KG1 (cell line): ENCODE measurements around the gene RPL3.
"Not testable (repeated sequence)": the region's sequence is repeated elsewhere in the genome, so short reads cannot be mapped to it uniquely, and the experiment has no call there.

Experiments
- DNase-seq: peaks from one replicate; lab custom pipeline; 2025; lab: John Stamatoyannopoulos, UW

RPL3 gene

GRCh38 chr22:39351689-39352214 is 32.3 kb upstream of the RPL3 start:
- DNase-seq = no peak

GRCh38 chr22:39350757-39351688 is 31.6 kb upstream of the RPL3 start:
- DNase-seq = no peak

DNA sequence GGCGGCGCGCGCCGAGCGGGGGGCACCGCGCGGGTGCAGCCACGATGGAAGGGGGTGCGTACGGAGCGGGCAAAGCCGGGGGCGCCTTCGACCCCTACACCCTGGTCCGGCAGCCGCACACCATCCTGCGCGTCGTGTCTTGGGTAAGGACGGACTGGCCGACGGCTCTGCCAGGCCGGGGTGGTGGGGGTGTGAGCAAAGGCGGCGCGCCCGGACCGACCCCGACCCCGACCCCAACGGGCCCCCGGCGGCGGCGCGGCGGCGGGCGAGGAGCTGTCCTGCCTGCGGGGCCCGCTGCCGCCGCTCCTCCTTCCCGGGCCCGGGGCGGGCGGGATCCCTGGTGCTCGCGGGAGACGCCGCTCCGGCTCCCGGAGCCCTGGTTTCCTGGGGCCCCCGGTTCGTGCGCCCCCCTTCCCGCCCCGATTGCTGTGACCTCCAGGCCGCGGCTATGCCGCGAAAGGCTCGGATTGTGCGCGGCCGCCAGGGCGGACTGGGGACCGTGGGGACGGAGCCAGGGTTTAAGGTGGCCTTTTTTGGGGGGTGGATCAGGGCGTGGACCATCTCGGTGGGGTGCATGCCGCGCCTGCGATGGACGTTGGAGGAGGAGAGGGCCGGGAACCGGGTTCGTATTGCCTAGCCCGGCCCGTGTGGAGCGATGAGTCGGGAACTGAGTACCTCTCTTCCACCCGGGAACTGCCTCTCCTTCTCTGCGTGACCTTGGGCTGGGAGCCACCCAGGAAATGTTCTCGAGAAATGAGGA is 30.7 kb upstream of the RPL3 start, which contains the start of gene SYNGR1:
TSS of gene SYNGR1 (plus strand) at position 25 of the 760 bp plus-strand sequence. CDS start at position 45, 20 bp downstream.
- no peak for DNase-seq

GRCh38 chr22:39349506-39349966 is 30.1 kb upstream of the RPL3 start:
- DNase-seq = no peak

DNA sequence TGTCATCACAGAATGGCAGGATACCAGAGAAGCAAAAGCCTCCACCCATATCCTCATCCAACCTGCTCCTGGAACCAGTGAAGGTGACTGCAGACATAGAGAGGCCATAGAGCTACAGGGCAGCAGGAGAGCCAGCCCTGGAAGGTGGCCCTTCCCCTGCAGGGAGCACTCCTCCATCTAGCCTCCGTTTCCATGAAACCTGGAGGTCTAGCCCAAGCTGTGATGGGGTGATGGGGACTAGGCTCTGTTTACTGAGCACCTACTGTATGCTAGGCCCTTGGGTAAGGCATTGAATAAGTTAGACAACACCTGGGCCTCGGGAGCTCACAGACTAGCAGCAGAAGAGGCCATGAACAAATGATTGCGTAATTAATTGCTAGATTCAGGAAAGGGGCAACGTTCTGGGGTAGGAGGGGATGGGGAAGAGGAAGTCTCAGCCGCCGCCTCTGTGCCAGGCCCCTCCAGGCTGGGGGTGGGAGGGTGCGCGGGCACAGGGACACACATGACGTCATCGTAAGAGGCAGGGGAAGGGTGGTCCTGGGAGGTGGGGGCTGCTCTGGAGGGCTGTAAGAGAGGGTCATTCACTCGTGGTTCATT is 29.6 kb upstream of the RPL3 start:
- DNase-seq = no peak

DNA sequence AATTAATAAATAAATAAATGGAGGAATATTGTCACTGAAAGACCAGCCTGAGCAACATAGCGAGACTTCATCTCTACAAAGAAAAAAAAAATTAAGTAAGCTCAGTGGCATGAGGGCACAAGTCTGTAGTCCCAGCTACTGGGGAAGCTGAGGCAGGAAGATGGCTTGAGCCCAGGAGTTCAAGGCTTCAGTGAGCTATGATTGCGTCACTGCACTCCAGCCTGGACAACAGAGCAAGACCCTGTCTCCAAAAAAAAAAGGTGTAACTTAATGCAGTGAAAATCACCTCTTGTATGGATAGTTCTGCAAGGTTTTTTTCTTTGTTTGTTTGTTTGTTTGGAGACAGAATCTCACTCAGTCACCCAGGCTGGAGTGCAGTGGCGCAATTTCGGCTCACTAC is 25.8 kb upstream of the RPL3 start:
- no peak for DNase-seq

GRCh38 chr22:39344046-39344390 is 24.6 kb upstream of the RPL3 start:
- DNase-seq = no peak

DNA sequence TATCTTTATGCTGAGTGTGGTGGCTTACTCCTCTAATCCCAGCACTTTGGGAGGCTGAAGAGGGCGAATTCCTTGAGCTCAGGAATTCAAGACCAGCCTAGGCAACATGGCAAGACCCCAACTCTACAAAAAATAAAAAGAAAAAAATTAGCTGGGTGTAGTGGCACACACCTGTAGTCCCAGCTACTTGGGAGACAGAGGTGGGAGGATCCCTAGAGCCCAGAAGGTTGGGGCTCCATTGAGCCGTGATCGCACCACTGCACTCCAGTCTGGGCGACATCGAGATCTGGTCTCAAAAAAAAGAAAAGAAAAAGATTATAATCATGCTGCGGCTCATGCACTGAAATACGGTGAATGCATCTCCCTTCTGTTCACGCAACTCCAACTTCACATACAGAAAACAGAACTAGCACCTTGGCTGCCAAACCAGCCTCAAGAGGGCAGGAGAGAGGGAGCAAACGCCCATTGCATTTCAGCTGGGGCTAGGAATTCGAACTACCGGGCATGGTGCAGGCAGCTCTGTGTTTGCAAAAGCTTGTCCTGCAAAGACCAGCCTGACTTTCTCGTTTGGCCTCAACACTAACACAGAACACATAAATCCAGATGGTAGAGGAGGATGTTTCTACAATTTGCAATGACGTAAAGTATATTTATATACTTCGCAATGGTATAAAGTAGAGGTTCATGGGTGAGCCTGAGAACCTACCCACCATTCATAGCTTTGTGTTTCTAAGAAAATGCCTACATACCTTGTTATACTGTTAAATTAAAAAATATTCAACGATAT is 24.0 kb upstream of the RPL3 start:
- peak; percentile 19 for DNase-seq

DNA sequence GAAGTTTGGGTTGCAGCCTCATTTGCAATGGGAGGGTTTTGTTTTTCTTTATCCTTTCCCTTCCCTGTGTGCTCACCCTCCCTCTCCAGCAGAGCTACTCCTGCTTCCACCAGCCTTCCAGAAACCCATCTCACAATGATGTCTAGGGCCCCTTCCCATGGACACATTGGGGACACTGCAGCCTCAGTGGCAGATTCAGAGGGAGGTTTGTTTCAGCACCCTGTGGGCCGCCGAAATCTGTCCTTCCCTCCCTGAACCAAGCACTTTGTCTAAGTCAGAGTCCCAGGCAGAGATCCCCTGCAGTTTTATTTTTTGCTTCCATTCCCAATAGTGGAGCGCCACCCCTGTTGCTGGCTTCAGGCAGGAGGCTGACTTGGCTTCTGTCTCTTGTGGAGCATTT is 21.8 kb upstream of the RPL3 start:
- DNase-seq = no peak

- DNase-seq = not testable (repeated sequence)
Measured at GRCh38 chr22:39339775-39340174, 20.4 kb upstream of the RPL3 start.

GRCh38 chr22:39336411-39336810 is 17.0 kb upstream of the RPL3 start:
- no peak for DNase-seq

GRCh38 chr22:39332441-39333064 is 13.1 kb upstream of the RPL3 start:
- no peak for DNase-seq

DNA sequence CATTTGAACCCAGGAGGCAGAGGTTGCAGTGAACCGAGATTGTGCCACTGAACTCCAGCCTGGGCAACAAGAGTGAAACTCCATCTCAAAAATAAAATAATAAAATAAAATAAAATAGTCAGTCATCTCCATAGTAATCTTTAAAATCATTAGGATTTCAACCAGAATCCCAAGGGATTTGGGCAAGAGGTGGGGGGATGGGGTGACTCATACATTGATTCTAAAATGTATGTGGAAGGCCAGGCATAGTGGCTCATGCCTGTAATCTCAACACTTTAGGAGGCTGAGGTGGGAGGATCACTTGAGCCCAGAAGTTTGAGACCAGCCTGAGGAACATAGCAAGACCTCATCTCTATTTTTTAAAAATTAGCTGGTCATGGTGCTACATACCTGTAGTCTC is 11.1 kb upstream of the RPL3 start:
- not testable (repeated sequence) for DNase-seq

- no peak for DNase-seq
Measured at GRCh38 chr22:39327995-39328754, 8.8 kb upstream of the RPL3 start.

DNA sequence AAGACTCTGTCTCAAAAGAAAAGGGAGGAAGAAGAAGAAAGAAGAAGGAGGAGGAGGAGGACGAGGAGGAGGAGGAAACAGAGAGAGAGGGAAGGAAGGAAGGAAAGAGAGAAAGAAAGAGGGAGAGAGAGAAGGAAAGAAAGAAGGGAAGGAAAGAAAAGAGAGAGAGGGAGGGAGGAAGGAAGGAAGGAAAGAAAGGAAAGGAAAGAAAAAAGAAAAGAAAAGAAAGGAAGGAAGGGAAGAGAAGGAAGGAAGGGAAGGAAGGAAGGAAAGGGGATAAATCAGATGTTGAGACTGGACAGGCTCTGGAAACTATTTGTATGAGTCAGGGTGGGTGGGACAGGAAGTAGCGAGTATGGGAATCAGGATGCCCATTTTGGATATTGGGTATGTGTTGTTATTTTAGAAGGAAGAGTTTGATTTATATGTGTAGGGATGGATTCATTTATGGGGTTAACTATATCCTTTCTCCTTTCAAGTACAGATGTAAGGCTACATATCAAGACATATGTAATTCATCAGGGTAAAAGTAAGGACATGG is 6.0 kb upstream of the RPL3 start:
- no peak for DNase-seq

DNA sequence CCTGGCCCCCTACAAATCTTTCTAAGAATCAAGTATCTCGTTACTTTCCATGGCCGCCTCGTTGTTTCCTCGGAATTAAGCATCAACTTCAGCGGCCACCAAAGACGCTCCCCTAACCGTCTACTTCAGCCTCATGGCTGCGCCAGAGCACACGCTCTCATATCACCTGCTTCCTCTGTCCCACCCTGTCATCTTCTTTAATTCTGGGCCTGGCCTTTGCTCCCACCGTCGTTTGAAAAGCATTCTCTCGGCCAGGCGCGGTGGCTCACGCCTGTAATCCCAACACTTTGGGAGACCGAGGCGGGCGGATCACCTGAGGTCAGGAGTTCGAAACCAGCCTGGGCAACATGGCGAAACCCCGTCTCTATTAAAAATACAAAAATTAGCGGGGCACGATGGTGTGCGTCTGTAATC is 1.2 kb upstream of the RPL3 start:
- DNase-seq = not testable (repeated sequence)

DNA sequence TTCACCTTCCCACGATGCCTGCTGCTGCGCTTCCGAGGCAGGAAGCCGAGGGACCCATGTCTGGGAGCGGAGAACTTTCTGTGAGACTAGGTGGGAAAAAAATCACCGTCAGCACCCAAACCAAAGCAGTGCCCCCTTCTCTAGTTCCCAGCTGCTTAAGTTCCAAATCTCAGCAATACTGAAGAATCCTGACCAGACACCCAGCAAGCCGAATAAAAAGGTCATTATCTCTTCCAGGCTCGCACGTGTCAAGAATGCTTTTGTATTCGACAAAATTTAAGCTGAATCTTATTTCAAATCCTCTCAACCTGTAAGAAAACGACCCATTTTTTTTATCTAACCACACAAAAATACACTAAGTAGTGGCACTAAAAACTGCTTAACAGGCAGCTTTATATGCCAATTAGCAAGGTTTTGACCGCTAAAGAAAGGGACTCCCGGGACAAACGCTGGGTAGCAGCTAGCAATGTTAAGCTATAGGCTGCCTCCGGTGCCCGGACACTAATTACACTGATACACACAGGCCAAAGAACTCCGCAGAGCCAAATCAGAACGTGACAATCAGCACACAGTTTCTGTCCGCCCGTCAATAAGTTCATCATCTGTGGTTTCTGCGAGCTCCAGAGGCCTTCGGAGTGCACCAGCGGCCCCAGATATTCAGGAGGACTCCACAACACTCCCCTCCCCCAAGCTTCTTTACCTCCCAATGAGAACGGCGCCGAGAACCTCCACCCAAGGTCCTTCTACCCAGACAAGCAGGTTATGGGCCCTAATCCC is 728 bp downstream of the RPL3 start:
- no peak for DNase-seq

DNA sequence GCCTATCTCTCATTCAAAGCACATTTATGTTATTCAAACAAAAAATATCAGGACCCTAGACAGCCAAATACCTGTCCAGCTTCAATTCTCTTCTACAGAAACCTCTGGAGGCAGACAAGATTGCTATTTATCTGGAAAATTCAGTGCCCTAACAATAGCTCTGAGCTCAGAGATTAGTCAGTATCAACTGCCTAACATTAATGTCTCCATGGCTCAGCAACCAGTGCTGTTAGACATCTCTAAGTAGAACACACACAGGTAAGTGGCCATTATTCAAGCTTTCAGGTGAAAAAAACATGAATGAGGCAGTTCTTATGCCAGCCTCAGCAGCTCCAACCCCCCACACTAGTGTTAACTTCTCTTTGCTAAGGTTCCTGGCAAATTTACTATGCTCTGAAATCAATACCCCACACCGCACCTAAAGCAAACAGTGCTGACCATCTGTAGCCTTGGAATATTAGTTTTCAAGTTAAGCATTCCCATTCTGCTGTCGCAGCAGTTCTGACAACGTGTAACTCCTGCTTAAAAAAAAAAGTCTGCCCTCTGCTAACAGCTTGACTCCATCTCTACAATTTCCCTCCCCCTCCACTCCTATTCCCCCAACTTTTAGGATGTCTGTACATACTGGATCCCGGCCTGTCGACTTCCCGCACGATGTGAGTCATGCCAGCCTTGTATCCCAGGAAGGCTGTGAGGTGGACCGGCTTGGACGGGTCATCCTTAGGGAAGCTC is 1.5 kb downstream of the RPL3 start:
- DNase-seq = no peak
